ENCODE measurements around the gene TSC1.

TSC1 gene

GRCh38 chr9:132909311-132909710 lies 35.1 kb downstream of the TSC1 start:
- no peaks in the 10 kb centered on the region for H3K9me3 ChIP-seq (ENCODE audit: severe bottlenecking)
- no peak overlapping the region for H3K4me3 ChIP-seq (ENCODE audit: severe bottlenecking)
- no peaks in the 10 kb centered on the region for H3K27me3 ChIP-seq (ENCODE audit: insufficient read depth, poor library complexity, severe bottlenecking)
- H3K4me1 ChIP-seq (ENCODE audit: insufficient read depth, poor library complexity, severe bottlenecking), result no peaks in the 10 kb centered on the region
- DNase-seq (ENCODE audit: low spot score) (no peak), ATAC-seq (ENCODE audit: low read depth) (no peak)
- no peak overlapping the region for H3K27ac ChIP-seq (ENCODE audit: poor library complexity, severe bottlenecking)
- peaks cover 34% of the 10 kb centered on the region for H3K36me3 ChIP-seq (ENCODE audit: low read depth)
- TF ChIP-seq CTCF (IDR thresholded peaks at IDR 0.05; ENCODE audit: poor library complexity, severe bottlenecking), result no peak

- Histone ChIP-seq H3K27ac (ENCODE audit: poor library complexity, severe bottlenecking) (no peak overlapping the region), H3K36me3 (ENCODE audit: low read depth) (peaks cover 32% of the 10 kb centered on the region), H3K4me3 (ENCODE audit: severe bottlenecking) (no peak overlapping the region), H3K27me3 (ENCODE audit: insufficient read depth, poor library complexity, severe bottlenecking) (no peaks in the 10 kb centered on the region), H3K4me1 (ENCODE audit: insufficient read depth, poor library complexity, severe bottlenecking) (no peaks in the 10 kb centered on the region), H3K9me3 (ENCODE audit: severe bottlenecking) (no peaks in the 10 kb centered on the region)
- no peak for ATAC-seq (ENCODE audit: low read depth)
- no peak for DNase-seq (ENCODE audit: low spot score)
- no peak for TF ChIP-seq CTCF (IDR thresholded peaks at IDR 0.05; ENCODE audit: poor library complexity, severe bottlenecking)
Observed at GRCh38 chr9:132908635-132909034, 35.8 kb downstream of the TSC1 start.

GRCh38 chr9:132905726-132906125 lies 38.7 kb downstream of the TSC1 start:
- DNase-seq (ENCODE audit: low spot score), result no peak
- Histone ChIP-seq H3K27me3 (ENCODE audit: insufficient read depth, poor library complexity, severe bottlenecking) (no peaks in the 10 kb centered on the region), H3K9me3 (ENCODE audit: severe bottlenecking) (no peaks in the 10 kb centered on the region), H3K36me3 (ENCODE audit: low read depth) (peaks cover 39% of the 10 kb centered on the region), H3K4me3 (ENCODE audit: severe bottlenecking) (no peak overlapping the region), H3K27ac (ENCODE audit: poor library complexity, severe bottlenecking) (no peak overlapping the region), H3K4me1 (ENCODE audit: insufficient read depth, poor library complexity, severe bottlenecking) (no peaks in the 10 kb centered on the region)
- no peak for TF ChIP-seq CTCF (IDR thresholded peaks at IDR 0.05; ENCODE audit: poor library complexity, severe bottlenecking)
- ATAC-seq (ENCODE audit: low read depth), result no peak

GRCh38 chr9:132903574-132904492 lies 40.6 kb downstream of the TSC1 start:
- no peak overlapping the region for H3K4me3 ChIP-seq (ENCODE audit: severe bottlenecking)
- H3K27me3 ChIP-seq (ENCODE audit: insufficient read depth, poor library complexity, severe bottlenecking), result no peaks in the 10 kb centered on the region
- no peaks in the 10 kb centered on the region for H3K9me3 ChIP-seq (ENCODE audit: severe bottlenecking)
- ATAC-seq (ENCODE audit: low read depth) (no peak), DNase-seq (ENCODE audit: low spot score) (no peak)
- no peak for TF ChIP-seq CTCF (IDR thresholded peaks at IDR 0.05; ENCODE audit: poor library complexity, severe bottlenecking)
- peaks cover 38% of the 10 kb centered on the region for H3K36me3 ChIP-seq (ENCODE audit: low read depth)
- H3K4me1 ChIP-seq (ENCODE audit: insufficient read depth, poor library complexity, severe bottlenecking), result no peaks in the 10 kb centered on the region
- no peak overlapping the region for H3K27ac ChIP-seq (ENCODE audit: poor library complexity, severe bottlenecking)
